ENCODE results near the gene ZNF26.

The ZNF26 gene

DNA sequence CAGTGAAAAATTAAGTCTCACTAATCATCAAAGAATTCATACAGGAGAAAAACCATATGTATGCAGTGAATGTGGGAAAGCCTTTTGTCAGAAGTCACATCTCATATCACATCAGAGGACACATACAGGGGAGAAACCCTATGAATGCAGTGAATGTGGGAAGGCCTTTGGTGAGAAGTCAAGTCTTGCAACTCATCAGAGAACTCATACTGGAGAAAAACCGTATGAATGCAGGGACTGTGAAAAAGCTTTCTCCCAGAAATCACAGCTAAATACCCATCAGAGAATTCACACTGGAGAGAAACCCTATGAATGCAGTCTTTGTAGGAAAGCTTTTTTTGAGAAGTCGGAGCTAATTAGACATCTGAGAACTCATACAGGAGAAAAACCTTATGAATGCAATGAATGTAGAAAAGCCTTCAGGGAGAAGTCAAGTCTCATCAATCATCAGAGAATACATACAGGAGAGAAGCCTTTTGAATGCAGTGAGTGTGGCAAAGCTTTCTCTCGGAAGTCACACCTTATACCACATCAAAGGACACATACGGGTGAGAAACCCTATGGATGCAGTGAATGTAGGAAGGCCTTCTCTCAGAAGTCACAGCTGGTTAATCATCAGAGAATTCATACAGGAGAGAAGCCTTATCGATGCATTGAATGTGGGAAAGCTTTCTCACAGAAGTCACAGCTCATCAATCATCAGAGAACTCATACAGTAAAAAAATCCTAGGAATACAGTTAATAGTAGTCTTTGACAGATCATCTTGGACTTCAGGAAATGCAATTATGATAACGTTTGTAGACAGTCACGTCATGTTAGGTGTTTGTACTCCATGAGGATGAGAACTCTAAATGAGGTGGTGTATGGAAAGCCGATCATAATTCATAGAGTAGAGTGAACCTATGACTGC, 72.3 kb downstream of the ZNF26 start:
- no peak for DNase-seq (ENCODE audit: low spot score)
- TF ChIP-seq, protein P1, sequence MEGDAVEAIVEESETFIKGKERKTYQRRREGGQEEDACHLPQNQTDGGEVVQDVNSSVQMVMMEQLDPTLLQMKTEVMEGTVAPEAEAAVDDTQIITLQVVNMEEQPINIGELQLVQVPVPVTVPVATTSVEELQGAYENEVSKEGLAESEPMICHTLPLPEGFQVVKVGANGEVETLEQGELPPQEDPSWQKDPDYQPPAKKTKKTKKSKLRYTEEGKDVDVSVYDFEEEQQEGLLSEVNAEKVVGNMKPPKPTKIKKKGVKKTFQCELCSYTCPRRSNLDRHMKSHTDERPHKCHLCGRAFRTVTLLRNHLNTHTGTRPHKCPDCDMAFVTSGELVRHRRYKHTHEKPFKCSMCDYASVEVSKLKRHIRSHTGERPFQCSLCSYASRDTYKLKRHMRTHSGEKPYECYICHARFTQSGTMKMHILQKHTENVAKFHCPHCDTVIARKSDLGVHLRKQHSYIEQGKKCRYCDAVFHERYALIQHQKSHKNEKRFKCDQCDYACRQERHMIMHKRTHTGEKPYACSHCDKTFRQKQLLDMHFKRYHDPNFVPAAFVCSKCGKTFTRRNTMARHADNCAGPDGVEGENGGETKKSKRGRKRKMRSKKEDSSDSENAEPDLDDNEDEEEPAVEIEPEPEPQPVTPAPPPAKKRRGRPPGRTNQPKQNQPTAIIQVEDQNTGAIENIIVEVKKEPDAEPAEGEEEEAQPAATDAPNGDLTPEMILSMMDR (IDR thresholded peaks at IDR 0.05; ENCODE audit: extremely low read depth, missing control alignments), result no peak

DNA sequence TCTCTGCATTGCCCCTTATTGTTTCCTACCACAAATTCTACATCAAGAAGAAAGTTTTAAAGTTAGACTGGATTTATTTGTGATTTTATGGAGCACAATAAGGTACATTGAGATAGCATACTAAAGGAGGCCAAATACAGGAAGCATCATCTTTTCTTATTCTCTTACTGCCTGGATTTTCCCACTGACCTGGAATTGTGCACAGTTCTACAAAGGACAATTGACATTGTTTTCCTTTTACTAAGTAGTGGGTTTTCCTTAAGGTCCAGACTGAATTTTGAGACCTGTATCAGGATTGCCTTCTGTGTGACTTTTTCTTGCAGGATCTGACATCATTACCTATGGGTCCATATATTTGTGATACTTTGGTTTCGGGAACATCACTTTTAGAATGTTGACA, 75.8 kb downstream of the ZNF26 start:
- DNase-seq (ENCODE audit: low spot score), result no peak
- TF ChIP-seq, protein P1 (IDR thresholded peaks at IDR 0.05; ENCODE audit: extremely low read depth, missing control alignments), result no peak

DNA sequence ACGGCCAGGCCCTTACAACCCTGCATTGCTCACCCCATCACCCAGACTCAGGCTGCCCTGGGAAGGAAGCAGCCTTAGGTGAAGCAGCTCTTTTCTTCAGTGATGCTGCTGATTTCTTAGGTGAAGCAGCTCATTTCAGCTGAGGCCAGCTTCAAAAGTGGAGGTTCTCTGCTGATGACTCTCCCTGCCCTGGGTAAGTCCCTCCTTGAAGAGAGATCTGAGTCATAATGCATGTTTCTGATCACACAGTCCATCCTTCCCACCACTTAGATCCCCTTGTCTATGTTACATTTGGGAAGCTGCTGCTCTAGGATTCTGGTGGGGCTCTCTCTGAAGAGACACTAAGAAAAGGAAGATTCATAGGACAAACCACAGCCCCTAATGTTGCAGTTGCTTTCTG, 77.4 kb downstream of the ZNF26 start:
- no peak for DNase-seq (ENCODE audit: low spot score)
- TF ChIP-seq, protein P1 (IDR thresholded peaks at IDR 0.05; ENCODE audit: extremely low read depth, missing control alignments), result no peak

DNA sequence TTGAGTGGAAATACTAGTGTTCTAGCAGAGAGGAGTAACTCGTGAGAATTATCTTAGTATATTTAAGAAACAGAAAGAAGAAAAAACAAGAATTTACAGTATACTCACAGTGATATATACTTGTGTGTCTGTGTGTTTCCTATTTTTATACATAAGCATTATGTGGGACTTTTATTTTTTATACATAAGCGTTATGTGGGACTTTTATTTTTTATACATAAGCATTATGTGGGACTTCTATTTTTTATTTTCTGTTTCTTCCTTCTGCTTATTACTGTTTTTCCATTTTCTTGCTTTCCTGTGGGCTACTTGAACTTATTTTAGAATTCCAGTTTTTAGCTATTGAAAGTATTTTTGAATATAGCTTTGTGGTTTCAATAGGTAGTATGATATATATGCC, 87.7 kb downstream of the ZNF26 start:
- TF ChIP-seq, protein P1 (IDR thresholded peaks at IDR 0.05; ENCODE audit: extremely low read depth, missing control alignments), result no peak
- DNase-seq (ENCODE audit: low spot score), result no peak

Data from GM20000 (cell line).